ENCODE measurements around the gene CACNA1C. TPM values are rescaled to one million over a fixed set of nuclear protein-coding genes. Genes with fewer than 3 reads are reported as not detected.

CACNA1C gene
- total and polyA plus RNA-seq, 2 of the 4 experiments (the other 2 are of a cell fraction), result 1.6 to 2.6 TPM

- no peak for TF ChIP-seq MAZ (IDR thresholded peaks at IDR 0.05; ENCODE audit: borderline replicate concordance, low read depth, low read length)
Measured at GRCh38 chr12:2547273-2548044, 494.7 kb downstream of the CACNA1C start (continued).

GRCh38 chr12:2548081-2548480 lies 495.3 kb downstream of the CACNA1C start:
- Histone ChIP-seq H3K4me1 (ENCODE audit: control insufficient read depth, insufficient read depth, low read length) (no peaks in the 10 kb centered on the region; the same call in 1 of the 2 replicates), H3K14ac (replicated peaks; ENCODE audit: low read depth, low read length) (no peak overlapping the region), H4K20me1 (ENCODE audit: insufficient read depth, low read length) (no peaks in the 10 kb centered on the region), H3K4ac (ENCODE audit: low read depth, low read length) (no peak overlapping the region), H3K9ac (ENCODE audit: low read depth, low read length) (no peak overlapping the region), H3K18ac (ENCODE audit: low read depth, low read length) (no peak overlapping the region), H4K5ac (ENCODE audit: low read depth, low read length) (no peak overlapping the region), H4K91ac (ENCODE audit: insufficient read depth, low read depth, low read length) (no peak overlapping the region), H3K4me3 (ENCODE audit: insufficient read depth, low read depth, low read length) (no peak overlapping the region), H2AK9ac (replicated peaks; ENCODE audit: low read depth, low read length, poor library complexity) (no peak overlapping the region), H2BK15ac (ENCODE audit: low read depth, low read length) (no peak overlapping the region), H3K36me3 (ENCODE audit: control insufficient read depth, insufficient read depth, low read length) (peaks cover 9% of the 10 kb centered on the region), H2AFZ (replicated peaks; ENCODE audit: low read length, poor library complexity) (no peak overlapping the region), H3K27me3 (ENCODE audit: control insufficient read depth, insufficient read depth, low read length) (no peaks in the 10 kb centered on the region), H4K8ac (ENCODE audit: low read depth in 2 of 2, low read length in 2 of 2) (no peak overlapping the region), H3K9me1 (ENCODE audit: insufficient read depth, low read length) (no peaks in the 10 kb centered on the region), H2BK20ac (ENCODE audit: low read depth, low read length) (no peak overlapping the region), H3K56ac (ENCODE audit: extremely low read depth, insufficient read depth, low read length) (no peak overlapping the region), H3K27ac (ENCODE audit: insufficient read depth, low read length) (no peak overlapping the region), H2BK5ac (ENCODE audit: low read depth, low read length, poor library complexity, severe bottlenecking) (no peak overlapping the region), H3K4me2 (ENCODE audit: low read depth, low read length) (no peak overlapping the region), H3K23ac (ENCODE audit: low read depth, low read length) (no peak overlapping the region), H3K9me3 (ENCODE audit: control insufficient read depth, insufficient read depth, low read length) (no peaks in the 10 kb centered on the region; the same call in 1 of the 2 replicates), H2BK120ac (ENCODE audit: low read depth, low read length) (no peak overlapping the region), H2AK5ac (ENCODE audit: low read depth, low read length) (no peak overlapping the region), H3K79me1 (ENCODE audit: low read depth in 1 of 2, low read length in 2 of 2) (no peaks in the 10 kb centered on the region)
- ChIA-PET POLR2A (ENCODE audit: unreplicated experiment) (no interaction called here), CTCF (interaction anchor here (0.6 kb wide), 1 partner anchor 146 kb away, joined by 3 read pairs; no protein-coding TSS in a partner anchor)
- intact Hi-C loops (cut with micrococcal nuclease), result no loop called here
- in situ Hi-C loops (cut with MboI; ENCODE audit: low sequenced_read_pairs), result no loop called here
- TF ChIP-seq USF2 (IDR thresholded peaks at IDR 0.05; ENCODE audit: low read depth, low read length) (no peak), RFX5 (IDR thresholded peaks at IDR 0.05; ENCODE audit: low read depth, low read length) (no peak), CHD1 (IDR thresholded peaks at IDR 0.05; ENCODE audit: low read depth, low read length) (no peak), MXI1 (IDR thresholded peaks at IDR 0.05; ENCODE audit: borderline replicate concordance, low read depth, low read length) (no peak), POLR2A (IDR thresholded peaks at IDR 0.05; ENCODE audit: low read depth, low read length) (no peak), ELK1 (IDR thresholded peaks at IDR 0.05; ENCODE audit: borderline replicate concordance, low read depth, low read length) (no peak), CTCF (conservative IDR thresholded peaks at IDR 0.05; ENCODE audit: low read depth, low read length) (0 out of 2 replicates have a peak, but pooled peaks have one; percentile 23), SMC3 (IDR thresholded peaks at IDR 0.05; ENCODE audit: low read depth, low read length) (peak; percentile 16; the same call in 1 of the 2 replicates)
- peak; percentile 57 for ATAC-seq (ENCODE audit: low read depth)
- BruUV-seq (replicated peaks), result no TSS peak
- no CpG with 5 or more reads among the region's 2 CpGs for WGBS, 2 experiments (ENCODE audit: extremely low coverage in 2 of 2, insufficient read length in 1 of 2)
- dilution Hi-C loops (cut with HindIII; ENCODE audit: low sequenced_read_pairs, unreplicated experiment), result no loop called here
- peak; percentile 4 for DNase-seq

Measured in IMR-90 (cell line).